Panc1 (cell line): ENCODE results near the gene RTL5.

Source experiments
- POLR2AphosphoS5 ChIP-seq: IDR thresholded peaks from 2 replicates; pipeline ENCODE4 v1.6.1; 2012; ENCODE audit warnings: mild to moderate bottlenecking, low read depth, low read length, moderate library complexity
- SIN3A ChIP-seq: IDR thresholded peaks from 2 replicates; pipeline ENCODE4 v1.6.1; 2012; ENCODE audit warnings: low read depth, mild to moderate bottlenecking, low read length, moderate library complexity, borderline replicate concordance; ENCODE audit not compliant: insufficient read depth
- TCF7L2 ChIP-seq: IDR thresholded peaks from 2 replicates; pipeline ENCODE4 v1.6.1; 2011; ENCODE audit warnings: mild to moderate bottlenecking, low read depth, low read length, inconsistent platforms
- TF ChIP-seq, protein P1 (sequence below): fragments of 450-650 bp; IDR thresholded peaks from 2 replicates; pipeline ENCODE4 v1.5.1; 2017; ENCODE audit warnings: mild to moderate bottlenecking
- TF ChIP-seq, protein P2 (sequence below), 2 experiments: IDR thresholded peaks; 2 replicates each; pipeline ENCODE4 v1.6.1; 2011 to 2012; ENCODE audit warnings: low read depth in 2 of 2, control low read depth in 1 of 2, low read length in 1 of 2, mild to moderate bottlenecking in 1 of 2, moderate library complexity in 1 of 2; ENCODE audit not compliant: insufficient read depth in 1 of 2

DNA sequence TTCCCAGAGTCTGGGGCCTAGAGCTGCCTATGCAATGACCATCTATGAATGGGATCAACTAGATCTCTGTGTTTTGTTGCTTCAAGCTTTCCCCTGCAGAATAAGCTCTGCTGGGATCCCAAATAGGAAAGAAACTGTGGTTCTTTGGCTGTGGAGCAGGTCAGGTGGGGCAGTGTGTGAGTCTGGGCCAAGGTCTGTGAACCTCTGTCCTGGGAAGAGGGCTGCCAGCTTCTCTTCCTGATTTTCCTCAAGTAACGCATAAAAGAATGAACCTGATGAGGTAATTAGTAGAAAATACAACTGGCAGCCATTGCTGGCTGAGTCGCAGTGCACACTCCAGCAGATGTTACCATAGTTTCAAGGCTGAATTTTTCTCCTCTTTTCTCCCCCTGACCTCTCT, 45.3 kb upstream of the RTL5 start:
- TF ChIP-seq, protein P1, sequence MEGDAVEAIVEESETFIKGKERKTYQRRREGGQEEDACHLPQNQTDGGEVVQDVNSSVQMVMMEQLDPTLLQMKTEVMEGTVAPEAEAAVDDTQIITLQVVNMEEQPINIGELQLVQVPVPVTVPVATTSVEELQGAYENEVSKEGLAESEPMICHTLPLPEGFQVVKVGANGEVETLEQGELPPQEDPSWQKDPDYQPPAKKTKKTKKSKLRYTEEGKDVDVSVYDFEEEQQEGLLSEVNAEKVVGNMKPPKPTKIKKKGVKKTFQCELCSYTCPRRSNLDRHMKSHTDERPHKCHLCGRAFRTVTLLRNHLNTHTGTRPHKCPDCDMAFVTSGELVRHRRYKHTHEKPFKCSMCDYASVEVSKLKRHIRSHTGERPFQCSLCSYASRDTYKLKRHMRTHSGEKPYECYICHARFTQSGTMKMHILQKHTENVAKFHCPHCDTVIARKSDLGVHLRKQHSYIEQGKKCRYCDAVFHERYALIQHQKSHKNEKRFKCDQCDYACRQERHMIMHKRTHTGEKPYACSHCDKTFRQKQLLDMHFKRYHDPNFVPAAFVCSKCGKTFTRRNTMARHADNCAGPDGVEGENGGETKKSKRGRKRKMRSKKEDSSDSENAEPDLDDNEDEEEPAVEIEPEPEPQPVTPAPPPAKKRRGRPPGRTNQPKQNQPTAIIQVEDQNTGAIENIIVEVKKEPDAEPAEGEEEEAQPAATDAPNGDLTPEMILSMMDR: no peak
- TF ChIP-seq TCF7L2: no peak
- TF ChIP-seq, protein P2, sequence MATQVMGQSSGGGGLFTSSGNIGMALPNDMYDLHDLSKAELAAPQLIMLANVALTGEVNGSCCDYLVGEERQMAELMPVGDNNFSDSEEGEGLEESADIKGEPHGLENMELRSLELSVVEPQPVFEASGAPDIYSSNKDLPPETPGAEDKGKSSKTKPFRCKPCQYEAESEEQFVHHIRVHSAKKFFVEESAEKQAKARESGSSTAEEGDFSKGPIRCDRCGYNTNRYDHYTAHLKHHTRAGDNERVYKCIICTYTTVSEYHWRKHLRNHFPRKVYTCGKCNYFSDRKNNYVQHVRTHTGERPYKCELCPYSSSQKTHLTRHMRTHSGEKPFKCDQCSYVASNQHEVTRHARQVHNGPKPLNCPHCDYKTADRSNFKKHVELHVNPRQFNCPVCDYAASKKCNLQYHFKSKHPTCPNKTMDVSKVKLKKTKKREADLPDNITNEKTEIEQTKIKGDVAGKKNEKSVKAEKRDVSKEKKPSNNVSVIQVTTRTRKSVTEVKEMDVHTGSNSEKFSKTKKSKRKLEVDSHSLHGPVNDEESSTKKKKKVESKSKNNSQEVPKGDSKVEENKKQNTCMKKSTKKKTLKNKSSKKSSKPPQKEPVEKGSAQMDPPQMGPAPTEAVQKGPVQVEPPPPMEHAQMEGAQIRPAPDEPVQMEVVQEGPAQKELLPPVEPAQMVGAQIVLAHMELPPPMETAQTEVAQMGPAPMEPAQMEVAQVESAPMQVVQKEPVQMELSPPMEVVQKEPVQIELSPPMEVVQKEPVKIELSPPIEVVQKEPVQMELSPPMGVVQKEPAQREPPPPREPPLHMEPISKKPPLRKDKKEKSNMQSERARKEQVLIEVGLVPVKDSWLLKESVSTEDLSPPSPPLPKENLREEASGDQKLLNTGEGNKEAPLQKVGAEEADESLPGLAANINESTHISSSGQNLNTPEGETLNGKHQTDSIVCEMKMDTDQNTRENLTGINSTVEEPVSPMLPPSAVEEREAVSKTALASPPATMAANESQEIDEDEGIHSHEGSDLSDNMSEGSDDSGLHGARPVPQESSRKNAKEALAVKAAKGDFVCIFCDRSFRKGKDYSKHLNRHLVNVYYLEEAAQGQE (IDR thresholded peaks at IDR 0.05; ENCODE audit: insufficient read depth in 1 of 2, low read depth in 2 of 2, low read length in 1 of 2): no peak
- TF ChIP-seq POLR2AphosphoS5: no peak
- TF ChIP-seq SIN3A: no peak
